LNCaP clone FGC (cell line): ENCODE data around the gene CPLX1.
A peak's percentile ranks its signal among the peaks of the same experiment; 100 is the strongest.

Experiments
- DNase-seq: peaks from one replicate; pipeline ENCODE4 v3.0.0-alpha.2; 2011; ENCODE audit warnings: low read depth
- H3K4me3 ChIP-seq: 2 replicates; pipeline ENCODE4 v1.5.1; 2011; ENCODE audit warnings: mild to moderate bottlenecking, low read depth, low read length, control low read depth
- CTCF ChIP-seq: IDR thresholded peaks from 2 replicates; pipeline ENCODE4 v1.5.1; 2012; ENCODE audit warnings: mild to moderate bottlenecking; ENCODE audit not compliant: control insufficient read depth, insufficient read depth; ENCODE audit errors: extremely low read depth

CPLX1 gene

DNA sequence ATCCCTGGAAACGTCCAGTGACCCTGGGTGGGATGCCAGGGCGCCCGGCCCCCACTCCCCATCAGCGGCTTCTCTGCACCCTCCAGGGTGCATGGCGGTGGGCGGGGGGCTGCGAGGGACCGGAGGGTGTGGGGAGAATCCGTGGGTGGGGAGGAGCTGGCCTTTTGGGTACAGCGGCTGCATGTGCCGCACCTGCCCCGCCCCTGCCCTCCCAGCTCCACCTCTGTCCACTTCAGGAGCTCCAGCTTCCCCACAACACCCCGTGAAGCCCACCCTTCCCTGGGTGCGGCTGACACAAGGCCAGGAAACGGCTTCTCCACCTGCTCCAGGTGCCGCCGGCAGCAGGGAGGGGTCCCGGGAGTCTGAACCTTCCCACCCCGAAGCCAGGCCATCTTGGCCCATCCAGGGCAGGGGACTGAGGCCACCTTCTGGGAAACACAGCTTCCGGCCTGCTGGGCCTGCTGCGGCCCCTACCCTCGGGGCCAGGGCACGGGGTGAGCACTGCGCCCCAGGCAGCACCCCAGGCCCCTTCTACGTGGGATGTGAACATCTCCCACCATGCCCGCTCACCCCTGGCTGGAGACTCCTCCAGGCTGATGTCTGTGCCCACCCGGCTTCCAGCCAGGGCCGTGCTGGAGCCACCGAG is 34.6 kb downstream of the CPLX1 start:
- TF ChIP-seq CTCF: no peak
- no peak for DNase-seq
- peak overlapping the region; percentile 48 for H3K4me3 ChIP-seq

DNA sequence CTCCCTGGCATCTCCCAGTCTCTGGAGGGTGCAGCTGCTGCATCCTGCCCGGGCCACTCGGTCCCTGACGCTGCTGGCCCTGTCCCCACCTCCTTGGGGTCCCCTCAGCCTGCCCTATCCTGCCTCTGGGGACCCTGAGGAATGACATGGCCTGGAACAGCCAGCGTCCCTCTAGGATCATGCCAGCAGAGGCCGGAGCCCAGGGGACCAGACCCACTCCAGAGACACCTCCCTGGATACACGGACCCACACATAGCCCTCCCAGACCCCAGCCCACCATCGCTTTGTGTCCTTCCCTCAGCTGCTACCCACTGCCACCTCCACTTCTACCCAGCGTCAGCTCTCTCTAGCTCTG is 35.5 kb downstream of the CPLX1 start:
- H3K4me3 ChIP-seq: no peak overlapping the region
- TF ChIP-seq CTCF: no peak
- DNase-seq: no peak

GRCh38 chr4:789571-790465 is 36.1 kb downstream of the CPLX1 start:
- no peak for DNase-seq
- TF ChIP-seq CTCF: no peak
- H3K4me3 ChIP-seq: peak overlapping the region; percentile 52

DNA sequence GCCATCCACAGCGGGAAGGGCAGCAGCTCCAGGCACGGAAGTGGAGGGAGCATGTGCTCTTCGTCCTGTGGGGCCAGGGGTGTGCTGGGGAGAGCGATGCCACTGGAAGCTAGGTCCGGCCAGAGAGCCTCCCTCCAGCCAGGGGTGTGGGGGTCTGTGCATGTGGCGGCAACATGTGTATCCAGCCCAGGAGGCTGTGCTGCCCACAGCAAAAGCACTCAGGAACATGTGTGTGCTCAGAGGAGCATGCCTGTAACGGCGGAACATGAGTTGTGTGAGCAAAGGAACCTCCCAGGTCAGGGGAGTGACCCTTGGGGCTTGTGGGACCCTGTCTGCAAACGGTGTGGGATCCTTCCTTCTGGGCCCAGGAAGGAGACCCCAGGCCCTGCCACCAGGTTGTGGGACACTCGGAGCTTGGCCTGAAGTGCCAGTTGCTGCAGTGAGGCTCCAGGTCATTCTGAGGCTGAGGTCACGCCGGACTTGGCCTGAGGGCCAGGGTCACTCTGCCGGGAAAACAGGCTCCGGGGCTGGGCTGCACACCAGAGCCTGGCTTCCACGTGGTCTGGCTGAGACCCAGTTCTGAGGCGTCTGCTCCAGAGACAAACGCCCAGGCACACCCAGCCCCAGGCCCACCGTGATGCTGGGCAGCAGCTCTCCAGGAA is 37.2 kb downstream of the CPLX1 start:
- no peak for TF ChIP-seq CTCF
- H3K4me3 ChIP-seq: peak overlapping the region; percentile 52
- peak; percentile 83 for DNase-seq

DNA sequence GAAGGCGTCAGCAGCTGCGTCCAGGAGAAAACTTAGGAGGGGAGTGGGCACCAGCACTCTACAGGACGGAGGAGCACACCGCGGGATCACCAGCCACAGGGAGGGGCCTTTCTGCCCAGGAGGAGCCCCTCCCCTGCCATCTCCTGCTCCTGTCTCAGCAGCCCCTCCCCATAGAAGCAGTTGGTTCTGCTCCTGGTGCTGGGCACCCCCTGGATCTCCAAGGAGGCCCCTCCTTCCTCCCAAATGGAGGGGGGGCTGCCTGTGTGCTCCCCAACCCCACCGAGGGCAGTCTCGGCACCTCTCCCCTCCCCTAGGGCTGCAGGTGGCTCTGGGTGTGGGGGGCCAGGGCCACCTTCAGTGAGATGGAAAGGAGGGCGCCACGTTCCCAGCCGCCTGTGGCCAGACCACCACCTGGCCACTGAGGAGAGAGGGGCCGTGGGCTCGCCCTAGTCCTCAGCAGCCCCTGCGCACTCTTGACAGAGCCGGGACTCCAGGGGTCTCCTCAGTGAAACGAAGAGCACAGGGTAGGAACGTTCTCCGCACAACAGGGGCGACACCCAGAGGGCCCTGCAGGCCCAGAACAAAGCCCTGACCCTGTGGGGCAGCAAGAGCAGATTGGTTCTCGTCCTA is 37.8 kb downstream of the CPLX1 start:
- no peak for TF ChIP-seq CTCF
- DNase-seq: no peak
- H3K4me3 ChIP-seq: no peak overlapping the region

DNA sequence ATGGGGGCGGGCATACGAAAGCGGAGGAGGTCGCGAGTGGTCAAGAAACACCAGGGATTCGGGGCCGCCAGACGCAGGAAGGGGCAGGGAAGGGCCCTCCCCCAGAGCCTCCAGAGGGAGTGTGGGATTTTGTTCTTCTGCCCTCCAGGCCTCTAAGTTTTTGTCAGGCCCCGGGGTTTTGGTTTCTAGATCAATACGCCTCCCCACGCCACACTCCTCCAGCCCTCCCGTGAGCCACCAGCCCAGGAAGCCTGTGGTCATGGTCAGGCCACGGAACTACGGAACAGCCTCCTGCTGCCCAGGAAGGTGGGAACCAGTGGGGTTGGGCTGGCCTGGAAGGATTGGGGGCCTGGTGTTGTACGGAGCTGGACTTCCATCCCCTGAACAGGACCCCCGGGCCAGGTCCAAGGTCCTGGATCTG is 38.4 kb downstream of the CPLX1 start:
- no peak overlapping the region for H3K4me3 ChIP-seq
- no peak for DNase-seq
- no peak for TF ChIP-seq CTCF
